Measurements from ENCODE around the gene MRPS26. TPM values are rescaled to one million over a fixed set of nuclear protein-coding genes. Genes with fewer than 3 reads are reported as not detected.

MRPS26 gene
- total and polyA plus RNA-seq, 4 donors = 26.9 to 65.2 (median 40.3) TPM

- no peak for TF ChIP-seq FOXA2 (IDR thresholded peaks at IDR 0.05)
- TF ChIP-seq HNF4G (IDR thresholded peaks at IDR 0.05) = no peak
- TF ChIP-seq, protein P1, sequence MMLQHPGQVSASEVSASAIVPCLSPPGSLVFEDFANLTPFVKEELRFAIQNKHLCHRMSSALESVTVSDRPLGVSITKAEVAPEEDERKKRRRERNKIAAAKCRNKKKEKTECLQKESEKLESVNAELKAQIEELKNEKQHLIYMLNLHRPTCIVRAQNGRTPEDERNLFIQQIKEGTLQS (IDR thresholded peaks at IDR 0.05) = no peak
- TF ChIP-seq FOXA1 (IDR thresholded peaks at IDR 0.05) = no peak
- TF ChIP-seq SP1 (IDR thresholded peaks at IDR 0.05) = no peak
- no peak for TF ChIP-seq YY1 (IDR thresholded peaks at IDR 0.05)
- TF ChIP-seq, protein P2, sequence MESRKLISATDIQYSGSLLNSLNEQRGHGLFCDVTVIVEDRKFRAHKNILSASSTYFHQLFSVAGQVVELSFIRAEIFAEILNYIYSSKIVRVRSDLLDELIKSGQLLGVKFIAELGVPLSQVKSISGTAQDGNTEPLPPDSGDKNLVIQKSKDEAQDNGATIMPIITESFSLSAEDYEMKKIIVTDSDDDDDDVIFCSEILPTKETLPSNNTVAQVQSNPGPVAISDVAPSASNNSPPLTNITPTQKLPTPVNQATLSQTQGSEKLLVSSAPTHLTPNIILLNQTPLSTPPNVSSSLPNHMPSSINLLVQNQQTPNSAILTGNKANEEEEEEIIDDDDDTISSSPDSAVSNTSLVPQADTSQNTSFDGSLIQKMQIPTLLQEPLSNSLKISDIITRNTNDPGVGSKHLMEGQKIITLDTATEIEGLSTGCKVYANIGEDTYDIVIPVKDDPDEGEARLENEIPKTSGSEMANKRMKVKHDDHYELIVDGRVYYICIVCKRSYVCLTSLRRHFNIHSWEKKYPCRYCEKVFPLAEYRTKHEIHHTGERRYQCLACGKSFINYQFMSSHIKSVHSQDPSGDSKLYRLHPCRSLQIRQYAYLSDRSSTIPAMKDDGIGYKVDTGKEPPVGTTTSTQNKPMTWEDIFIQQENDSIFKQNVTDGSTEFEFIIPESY (IDR thresholded peaks at IDR 0.05) = no peak
- no peak for TF ChIP-seq NR2F2 (IDR thresholded peaks at IDR 0.05)
- TF ChIP-seq JUND (IDR thresholded peaks at IDR 0.05) = no peak
- TF ChIP-seq GABPA (IDR thresholded peaks at IDR 0.05 in 1 of 2, conservative IDR thresholded peaks at IDR 0.05 in 1 of 2) = no peak
- TF ChIP-seq RAD21 (IDR thresholded peaks at IDR 0.05) = no peak
- no peak for TF ChIP-seq REST (IDR thresholded peaks at IDR 0.05)
- no peak for TF ChIP-seq HNF4A (conservative IDR thresholded peaks at IDR 0.05)
- TF ChIP-seq CTCF (IDR thresholded peaks at IDR 0.05; ENCODE audit: low read depth, low read length, missing input control) = no peak
- no peak for TF ChIP-seq MAX (IDR thresholded peaks at IDR 0.05)
- TF ChIP-seq TAF1 (conservative IDR thresholded peaks at IDR 0.05) = no peak
- no peak for TF ChIP-seq RXRA (IDR thresholded peaks at IDR 0.05)
- TF ChIP-seq EGR1 (IDR thresholded peaks at IDR 0.05; ENCODE audit: low read depth in 2 of 2) = no peak
- no peaks in the 10 kb centered on the region for H3K36me3 ChIP-seq (ENCODE audit: control insufficient read depth in 4 of 4, insufficient read depth in 3 of 4, low read depth in 1 of 4, low read length in 3 of 4)
- H3K27ac ChIP-seq (ENCODE audit: low read depth in 1 of 2, low read length in 2 of 2) = no peak overlapping the region
- WGBS = 98% methylated on average over 8 of the region's 8 CpGs
- peaks cover 0 to 2% (median 0%) of the 10 kb centered on the region in 4 donors for H3K27me3 ChIP-seq (ENCODE audit: control insufficient read depth in 4 of 4, insufficient read depth in 4 of 4, low read length in 3 of 4)
- no peak for DNase-seq (ENCODE audit: low spot score)
- H3K9ac ChIP-seq (ENCODE audit: low read depth in 1 of 2, low read length in 2 of 2) = no peak overlapping the region
- H3K9me3 ChIP-seq (ENCODE audit: control insufficient read depth in 4 of 4, low read length in 3 of 4) = no peaks in the 10 kb centered on the region
- no peak overlapping the region for H3K4me3 ChIP-seq (ENCODE audit: low read depth in 1 of 3, low read length in 3 of 3)
- peaks cover 8 to 21% (median 11%) of the 10 kb centered on the region in 4 donors for H3K4me1 ChIP-seq (ENCODE audit: control insufficient read depth in 4 of 4, insufficient read depth in 4 of 4, low read length in 3 of 4)
Observed at GRCh38 chr20:3085571-3086072, 39.8 kb downstream of the MRPS26 start.
